Kidney (tissue), 14 donors: Measurements from ENCODE around the gene NCOA7. TPM values are rescaled to one million over a fixed set of nuclear protein-coding genes. Genes with fewer than 3 reads are reported as not detected.

Experiments
- DNase-seq, 5 donors: peaks; one replicate each; pipeline ENCODE4 v3.0.0-alpha.2; 2013 to 2020
- FAIRE-seq: peaks from 2 replicates; lab custom pipeline; 2012; peaks lifted over from hg19 to GRCh38; lab: Jason Lieb, UNC
- H3K27ac ChIP-seq, 2 donors: one replicate each; pipeline ENCODE4 v1.7.0; 2013; ENCODE audit warnings: low read depth in 2 of 2, low read length in 2 of 2, inconsistent platforms in 1 of 2
- H3K27me3 ChIP-seq: one replicate; pipeline ENCODE4 v1.7.1; 2013; ENCODE audit warnings: low read length, inconsistent platforms; ENCODE audit not compliant: control insufficient read depth, insufficient read depth
- H3K36me3 ChIP-seq, 3 donors: one replicate each; pipeline versions ENCODE4 v1.7.0 to v1.7.1; 2013; ENCODE audit warnings: low read length in 3 of 3, control low read depth in 1 of 3, inconsistent platforms in 1 of 3; ENCODE audit not compliant: insufficient read depth in 3 of 3, control insufficient read depth in 2 of 3
- H3K4me1 ChIP-seq, 3 donors: one replicate each; pipeline versions ENCODE4 v1.7.0 to v1.7.1; 2013; ENCODE audit warnings: low read length in 3 of 3, inconsistent platforms in 1 of 3, low read depth in 1 of 3; ENCODE audit not compliant: control insufficient read depth in 2 of 3, insufficient read depth in 2 of 3
- H3K4me3 ChIP-seq, 3 donors: one replicate each; pipeline versions ENCODE4 v1.7.0 to v1.8.1; 2013; ENCODE audit warnings: low read length in 3 of 3, control low read depth in 1 of 3, inconsistent platforms in 1 of 3
- H3K9ac ChIP-seq, 3 donors: one replicate each; pipeline versions ENCODE4 v1.7.0 to v1.7.1; 2013; ENCODE audit warnings: low read length in 3 of 3, control low read depth in 1 of 3, inconsistent platforms in 1 of 3
- H3K9me3 ChIP-seq, 3 donors: one replicate each; pipeline versions ENCODE4 v1.7.0 to v1.7.1; 2013; ENCODE audit warnings: low read length in 3 of 3, control low read depth in 1 of 3, inconsistent platforms in 1 of 3; ENCODE audit not compliant: control insufficient read depth in 2 of 3, insufficient read depth in 1 of 3
- intact Hi-C: fragments of 100-400 bp; cut with DNase I; formaldehyde crosslinking; loops from one replicate; pipeline ENCODE4 v1.11.1; 2022
- polyA plus RNA-seq: library from polyadenylated mRNA; stranded (reverse); fragments of 350-450 nt; fragmentation: Illumina TruSeq; extraction: RNeasy Lipid Tissue Mini Kit (QIAGEN cat#74804); gene quantifications from one replicate; pipeline ENCODE4 v1.2.3, GENCODE V29; 2014; ENCODE audit warnings: low read depth, low replicate concordance; ENCODE audit not compliant: insufficient read depth
- total RNA-seq: library from RNA; stranded (reverse); fragmentation: NEBNext Ultra II Directional; extraction: Animal tissue kit (Norgen Biotek cat#: 25700); gene quantifications from one replicate; pipeline ENCODE4 v1.2.1, GENCODE V29; 2021
- TF ChIP-seq, protein P1 (sequence below): IDR thresholded peaks from 3 replicates; pipeline ENCODE4 v1.5.1; 2012; ENCODE audit warnings: mild to moderate bottlenecking, moderate library complexity, borderline replicate concordance; ENCODE audit not compliant: insufficient read depth; ENCODE audit errors: extremely low read depth
- donor health status: control.
- donor health status: control.
- donor health status: control.
- donor health status: control.
- donor health status: control.
- donor health status: DM: yes; HTN: yes; CAD: no.
- donor health status: Normal renal cell carcinoma (clear cell type).

The NCOA7 gene
- total and polyA plus RNA-seq, 2 donors from 2014 or later, result 21.0 to 135 TPM

DNA sequence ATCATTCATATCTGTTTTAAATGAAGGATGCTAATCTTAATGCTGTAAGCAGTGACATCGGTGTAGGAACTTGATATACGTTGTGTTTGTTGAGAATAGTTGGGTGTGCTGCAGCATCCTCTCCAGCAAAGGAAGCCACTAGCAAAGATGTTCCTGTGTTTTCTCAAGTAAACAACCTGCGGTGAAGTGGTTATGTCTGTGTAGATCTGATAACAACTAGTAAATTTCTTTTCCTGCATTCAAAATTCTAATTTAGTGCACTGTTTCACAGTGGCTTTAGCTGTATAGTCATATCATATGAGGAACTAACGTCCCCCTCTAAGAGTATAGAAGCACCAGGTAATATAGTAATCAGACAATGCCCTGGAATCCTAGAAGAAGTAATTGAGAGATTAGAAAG, 38.7 kb downstream of the NCOA7 start:
- no peak for FAIRE-seq
- H3K4me1 ChIP-seq, result peaks cover 0 to 17% (median 7%) of the 10 kb centered on the region in 3 donors
- no peak overlapping the region for H3K4me3 ChIP-seq
- no peaks in the 10 kb centered on the region for H3K36me3 ChIP-seq
- TF ChIP-seq, protein P1, sequence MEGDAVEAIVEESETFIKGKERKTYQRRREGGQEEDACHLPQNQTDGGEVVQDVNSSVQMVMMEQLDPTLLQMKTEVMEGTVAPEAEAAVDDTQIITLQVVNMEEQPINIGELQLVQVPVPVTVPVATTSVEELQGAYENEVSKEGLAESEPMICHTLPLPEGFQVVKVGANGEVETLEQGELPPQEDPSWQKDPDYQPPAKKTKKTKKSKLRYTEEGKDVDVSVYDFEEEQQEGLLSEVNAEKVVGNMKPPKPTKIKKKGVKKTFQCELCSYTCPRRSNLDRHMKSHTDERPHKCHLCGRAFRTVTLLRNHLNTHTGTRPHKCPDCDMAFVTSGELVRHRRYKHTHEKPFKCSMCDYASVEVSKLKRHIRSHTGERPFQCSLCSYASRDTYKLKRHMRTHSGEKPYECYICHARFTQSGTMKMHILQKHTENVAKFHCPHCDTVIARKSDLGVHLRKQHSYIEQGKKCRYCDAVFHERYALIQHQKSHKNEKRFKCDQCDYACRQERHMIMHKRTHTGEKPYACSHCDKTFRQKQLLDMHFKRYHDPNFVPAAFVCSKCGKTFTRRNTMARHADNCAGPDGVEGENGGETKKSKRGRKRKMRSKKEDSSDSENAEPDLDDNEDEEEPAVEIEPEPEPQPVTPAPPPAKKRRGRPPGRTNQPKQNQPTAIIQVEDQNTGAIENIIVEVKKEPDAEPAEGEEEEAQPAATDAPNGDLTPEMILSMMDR, result no peak
- no peaks in the 10 kb centered on the region for H3K9me3 ChIP-seq
- no peaks in the 10 kb centered on the region for H3K27me3 ChIP-seq
- no peak for DNase-seq
- intact Hi-C loops, result no loop called here
- H3K27ac ChIP-seq, result no peak overlapping the region
- no peak overlapping the region for H3K9ac ChIP-seq

DNA sequence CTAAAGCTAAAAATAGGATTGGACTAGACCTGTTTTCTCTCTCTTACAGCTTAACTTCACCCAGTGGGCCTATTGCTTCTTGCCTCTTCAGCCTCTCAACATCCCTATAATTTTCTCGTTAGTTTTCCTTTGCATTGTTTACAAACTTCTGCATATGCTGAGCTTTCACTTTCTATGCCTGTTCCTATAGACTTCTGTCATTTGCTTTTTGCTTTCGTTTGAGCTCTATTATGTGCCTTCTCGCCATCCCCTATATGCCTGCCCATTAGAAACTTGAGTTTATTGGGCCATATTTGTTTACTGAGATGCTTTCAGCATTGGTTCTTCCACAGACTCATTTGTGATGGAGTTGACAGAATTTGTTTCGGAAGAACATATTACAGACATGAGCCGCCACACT, 40.9 kb downstream of the NCOA7 start:
- DNase-seq (no peak), FAIRE-seq (no peak)
- Histone ChIP-seq H3K27ac (peak overlapping the region in 1 of 2 donors; percentile 20), H3K9me3 (no peaks in the 10 kb centered on the region), H3K4me1 (peaks cover 0 to 25% (median 11%) of the 10 kb centered on the region in 3 donors), H3K36me3 (no peaks in the 10 kb centered on the region), H3K4me3 (no peak overlapping the region), H3K27me3 (no peaks in the 10 kb centered on the region), H3K9ac (no peak overlapping the region)
- intact Hi-C loops, result no loop called here
- TF ChIP-seq, protein P1, result no peak

DNA sequence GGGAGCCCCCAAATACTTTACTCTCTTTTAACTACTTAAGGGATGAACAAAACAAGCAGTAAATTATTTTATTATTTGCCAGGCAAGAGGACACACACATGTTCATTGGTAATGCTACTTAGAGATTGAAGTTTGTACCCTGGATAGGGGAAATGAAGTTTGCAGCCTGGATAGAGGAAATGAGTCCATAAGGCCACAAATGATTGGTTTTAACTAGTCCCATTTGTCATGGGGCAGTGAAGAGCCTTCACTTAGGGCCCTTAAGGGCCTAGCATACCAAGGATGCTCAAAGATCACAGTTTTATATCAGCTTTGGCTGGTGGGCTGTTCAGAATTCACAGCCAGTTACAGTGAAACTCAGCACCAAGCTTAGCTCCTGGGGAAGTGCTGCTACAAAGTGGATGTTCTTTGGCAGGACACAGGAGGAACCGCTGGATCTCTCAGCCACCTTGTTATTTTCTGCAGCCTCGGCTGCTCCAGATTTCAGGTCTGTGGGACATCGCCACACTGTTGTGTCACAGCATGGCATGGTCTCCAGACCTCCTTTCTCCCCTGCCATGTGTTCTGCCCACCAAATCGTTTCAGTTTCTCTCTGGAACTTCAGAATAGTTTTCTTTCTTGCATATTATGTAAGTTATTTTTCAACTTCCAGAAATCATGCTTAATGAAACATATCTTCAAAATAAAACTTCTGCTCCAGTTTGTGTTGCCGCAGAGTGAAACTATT, 41.8 kb downstream of the NCOA7 start:
- intact Hi-C loops, result no loop called here
- no peaks in the 10 kb centered on the region for H3K9me3 ChIP-seq
- no peak overlapping the region for H3K9ac ChIP-seq
- no peak for DNase-seq
- no peak for FAIRE-seq
- H3K4me3 ChIP-seq, result no peak overlapping the region
- H3K4me1 ChIP-seq, result peaks cover 0 to 25% (median 11%) of the 10 kb centered on the region in 3 donors
- no peaks in the 10 kb centered on the region for H3K27me3 ChIP-seq
- no peaks in the 10 kb centered on the region for H3K36me3 ChIP-seq
- TF ChIP-seq, protein P1, result no peak
- peak overlapping the region in 1 of 2 donors; percentile 51 for H3K27ac ChIP-seq
